SIG-M5 (cell line): ENCODE measurements around the gene VN1R5.
"Not testable (repeated sequence)": the region's sequence is repeated elsewhere in the genome, so short reads cannot be mapped to it uniquely, and the experiment has no call there.

Source experiments
- DNase-seq: peaks from one replicate; lab custom pipeline; 2025; lab: John Stamatoyannopoulos, UW

The VN1R5 gene

DNA sequence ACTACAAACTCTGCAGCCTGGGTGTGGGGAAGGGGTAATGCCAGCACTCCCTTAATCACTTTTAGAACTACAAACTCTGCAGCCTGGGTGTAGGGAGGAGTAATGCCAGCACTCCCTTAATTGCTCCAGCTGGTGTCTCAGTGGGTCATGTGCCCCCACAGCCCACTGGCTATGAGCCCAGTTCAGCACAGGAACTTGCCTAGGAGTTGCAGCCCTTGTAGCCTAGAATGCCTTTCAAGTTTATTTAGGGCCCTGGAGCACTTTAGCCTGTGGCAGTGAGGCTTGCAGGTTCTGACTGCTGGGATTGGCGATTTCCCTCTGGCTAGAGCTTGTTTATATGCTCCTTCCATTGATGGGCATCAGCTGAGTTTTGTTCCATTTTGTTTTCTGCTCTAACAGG lies 17.1 kb downstream of the VN1R5 start:
- no peak for DNase-seq

DNA sequence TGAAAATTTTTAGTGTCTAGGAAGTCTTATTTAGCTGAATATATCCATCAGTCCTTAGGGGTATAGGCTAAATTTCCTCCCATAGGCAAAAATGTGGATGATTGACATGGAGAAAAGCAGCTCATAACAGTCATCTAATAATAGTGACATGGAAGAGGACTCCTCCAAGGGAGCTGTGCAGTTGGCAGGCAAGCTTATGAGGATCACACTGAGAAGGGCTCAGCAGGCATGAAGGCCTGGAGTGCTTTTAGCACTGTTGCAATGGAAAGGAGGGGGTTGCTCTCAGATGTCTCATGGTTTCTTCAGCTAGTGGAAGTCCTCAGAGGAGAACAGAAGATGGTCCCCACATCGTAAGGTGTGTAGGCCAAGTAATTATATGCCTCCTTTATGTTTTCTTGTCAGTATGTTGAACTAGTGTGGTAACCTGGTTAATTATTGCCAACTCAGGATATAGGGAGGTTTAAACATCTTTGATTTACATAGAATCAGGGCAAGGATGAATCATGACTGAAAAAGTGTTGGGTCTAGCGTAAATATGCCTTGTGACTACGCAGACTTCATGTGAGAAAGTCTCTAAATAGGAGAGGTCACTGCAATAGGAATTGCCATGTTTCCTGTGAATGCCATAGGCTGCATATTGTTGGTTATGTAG lies 18.9 kb downstream of the VN1R5 start:
- DNase-seq = no peak

DNA sequence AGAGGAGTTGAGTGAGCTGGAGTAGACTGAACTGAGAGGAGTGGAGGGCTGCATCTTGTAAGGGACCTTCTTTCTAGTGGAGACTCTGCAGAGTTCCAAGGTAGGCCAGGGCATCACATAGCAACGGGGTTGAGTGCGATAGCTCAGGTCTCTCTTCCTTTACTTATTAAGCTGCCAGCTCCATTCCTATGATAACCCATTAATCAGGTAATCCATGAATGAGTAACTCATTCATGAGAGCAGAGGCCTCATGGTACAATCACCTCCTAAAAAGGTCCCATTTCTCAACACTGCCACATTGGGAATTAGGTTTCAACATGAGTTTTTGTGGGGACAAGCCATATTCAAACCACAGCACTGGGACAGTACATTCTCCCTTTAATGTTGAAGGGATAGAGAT lies 21.3 kb downstream of the VN1R5 start:
- DNase-seq = no peak

DNA sequence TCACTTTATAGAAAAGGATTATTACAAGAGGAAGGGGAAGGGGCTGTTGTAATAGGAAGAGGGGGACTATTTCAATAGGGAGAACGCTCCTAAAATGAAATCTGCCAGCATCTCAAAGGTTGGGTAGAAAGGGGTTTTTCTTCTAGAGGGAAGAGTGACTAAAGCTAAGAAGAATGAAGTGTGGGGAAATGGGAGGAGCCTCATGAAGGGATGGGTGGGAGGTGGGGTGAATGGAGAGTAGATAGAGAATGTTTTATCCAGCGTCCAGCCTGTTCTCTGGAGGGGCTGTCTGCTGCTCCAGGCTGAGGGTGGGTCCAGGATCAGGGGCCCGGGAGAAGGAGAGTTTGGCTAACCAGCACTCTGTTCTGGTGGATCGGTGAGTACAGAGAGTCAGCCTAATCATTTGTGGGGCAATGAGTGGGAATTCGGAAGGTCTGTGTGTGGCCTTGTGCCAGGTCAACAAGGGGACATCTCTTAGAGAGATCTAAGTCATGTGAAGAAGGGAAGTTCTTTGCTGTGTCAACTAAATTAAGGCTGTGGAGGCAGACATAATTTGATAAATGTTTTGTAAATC lies 25.2 kb downstream of the VN1R5 start:
- DNase-seq = no peak

DNA sequence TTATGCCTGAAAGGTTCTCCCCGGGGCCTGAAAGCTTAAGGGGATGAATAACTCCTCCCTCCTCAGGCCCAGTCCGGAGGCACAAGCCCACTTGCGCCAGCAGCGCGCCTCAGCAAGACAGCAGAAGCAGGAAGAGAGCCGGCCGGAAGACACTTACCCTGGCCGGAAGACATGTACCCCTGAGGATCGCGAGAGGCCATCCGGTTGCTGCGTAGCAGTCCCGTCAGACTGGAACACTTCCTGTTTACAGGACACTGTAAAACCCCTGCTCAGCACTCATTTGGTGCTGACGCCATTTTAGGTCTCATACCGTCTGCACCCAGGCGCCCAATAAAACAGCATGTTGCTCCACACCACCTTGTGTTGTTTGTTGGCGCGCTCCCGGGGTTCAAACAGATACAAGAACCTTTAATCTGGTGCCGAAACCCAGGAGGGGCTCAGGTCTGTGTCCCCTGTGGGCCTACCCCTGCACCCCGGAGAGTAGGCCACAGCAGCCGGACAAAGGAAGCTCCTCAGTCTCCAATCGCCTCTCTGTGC lies 30.3 kb downstream of the VN1R5 start:
- DNase-seq = no peak

- no peak for DNase-seq
Measured at GRCh38 chr1:247287460-247287859, 31.6 kb downstream of the VN1R5 start.

DNA sequence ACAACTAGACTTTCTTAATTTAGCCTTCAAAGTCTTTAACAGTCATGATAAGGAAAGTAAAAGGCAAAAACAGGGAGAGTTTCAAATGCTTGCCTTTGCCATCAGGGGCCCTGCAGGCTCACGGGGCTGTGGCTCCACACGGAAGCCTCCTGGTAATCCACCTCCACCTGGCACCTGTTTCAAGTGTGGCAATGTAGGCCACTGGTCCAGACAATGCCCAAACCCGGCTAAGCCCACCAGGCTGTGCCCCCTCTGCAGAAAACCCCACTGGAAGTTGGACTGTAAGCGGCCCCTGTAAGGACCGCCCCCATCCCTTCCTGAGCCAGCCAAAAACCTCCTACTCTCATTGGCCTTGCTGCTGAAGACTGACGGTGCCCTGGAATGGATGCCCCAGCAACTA lies 32.5 kb downstream of the VN1R5 start:
- no peak for DNase-seq

- not testable (repeated sequence) for DNase-seq
Measured at GRCh38 chr1:247289274-247289892, 33.5 kb downstream of the VN1R5 start.

- no peak for DNase-seq
Measured at GRCh38 chr1:247290576-247290975, 34.7 kb downstream of the VN1R5 start.

GRCh38 chr1:247291161-247291560 lies 35.3 kb downstream of the VN1R5 start:
- DNase-seq = no peak

- DNase-seq = no peak
Measured at GRCh38 chr1:247291833-247292561, 36.1 kb downstream of the VN1R5 start.

GRCh38 chr1:247293047-247293446 lies 37.2 kb downstream of the VN1R5 start:
- DNase-seq = no peak

DNA sequence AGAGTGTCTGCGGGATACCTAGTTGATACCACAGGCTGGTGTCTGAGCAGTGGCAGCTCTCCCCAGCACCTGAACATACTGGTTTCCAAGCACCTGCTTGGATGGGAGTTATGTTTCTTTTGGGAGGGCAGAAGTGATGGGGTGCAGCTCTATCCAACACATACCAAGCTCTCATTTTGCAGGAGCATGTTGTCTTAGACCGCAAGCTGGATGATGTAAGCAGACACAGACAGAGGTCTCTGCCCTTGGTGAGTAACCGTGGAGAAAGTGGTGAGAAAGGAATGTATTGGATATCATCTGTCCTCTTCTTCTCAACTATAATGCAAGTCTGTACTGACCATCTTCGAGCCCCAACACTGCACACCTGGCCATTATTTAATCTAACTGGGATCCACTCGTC lies 38.4 kb downstream of the VN1R5 start:
- no peak for DNase-seq

DNA sequence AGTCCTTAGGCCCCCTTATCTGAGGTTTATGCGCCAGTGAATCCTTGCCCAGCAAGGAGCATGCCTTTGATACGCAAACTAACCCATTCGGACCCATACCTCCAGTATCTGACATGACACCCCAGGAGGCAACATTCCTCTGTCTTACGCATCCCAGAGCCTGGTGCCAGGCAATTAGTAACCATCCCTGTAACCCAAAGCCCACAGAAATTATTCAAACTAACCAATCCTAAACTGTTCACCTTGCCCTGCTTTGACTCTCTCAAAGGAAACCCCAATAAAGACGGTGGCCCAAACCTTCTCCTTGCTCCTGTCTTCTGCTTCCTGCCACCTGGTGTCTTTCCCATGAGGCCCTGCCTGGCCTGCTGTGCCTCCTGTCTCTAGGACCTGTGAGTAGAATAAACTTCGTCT lies 39.4 kb downstream of the VN1R5 start:
- no peak for DNase-seq

- DNase-seq = no peak
Measured at GRCh38 chr1:247295746-247296145, 39.9 kb downstream of the VN1R5 start.

DNA sequence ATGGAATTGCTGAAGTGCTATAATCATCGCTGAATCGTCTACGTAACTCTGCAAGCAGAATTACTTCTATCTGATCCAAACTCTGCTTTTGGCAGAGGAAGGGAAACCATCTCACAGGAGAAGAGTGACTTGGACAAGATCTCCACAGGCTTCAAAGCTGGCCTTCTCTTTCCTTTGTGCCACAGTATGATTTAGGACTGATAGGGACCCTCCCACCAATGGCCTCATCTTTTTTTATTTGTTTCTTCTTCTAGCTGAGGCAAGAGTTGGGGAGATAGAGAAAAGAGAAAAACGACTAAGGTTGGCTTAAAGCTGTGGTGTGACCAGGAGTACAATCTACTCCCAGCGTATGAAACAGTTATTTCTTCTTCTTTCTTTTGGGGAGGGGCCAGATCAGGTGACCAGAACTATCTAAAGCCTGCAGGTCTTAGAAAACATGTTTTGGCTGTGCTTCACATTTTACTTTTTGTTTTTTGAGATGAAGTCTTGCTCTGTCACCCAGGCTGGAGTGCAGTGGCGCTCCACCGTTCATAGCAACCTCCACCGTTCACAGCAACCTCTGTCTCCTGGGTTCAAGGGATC lies 40.8 kb downstream of the VN1R5 start:
- no peak for DNase-seq

GRCh38 chr1:247297263-247298123 lies 41.6 kb downstream of the VN1R5 start:
- DNase-seq = no peak

- DNase-seq = no peak
Measured at GRCh38 chr1:247298124-247298481, 42.2 kb downstream of the VN1R5 start.

GRCh38 chr1:247298701-247299100 lies 42.8 kb downstream of the VN1R5 start:
- DNase-seq = no peak

DNA sequence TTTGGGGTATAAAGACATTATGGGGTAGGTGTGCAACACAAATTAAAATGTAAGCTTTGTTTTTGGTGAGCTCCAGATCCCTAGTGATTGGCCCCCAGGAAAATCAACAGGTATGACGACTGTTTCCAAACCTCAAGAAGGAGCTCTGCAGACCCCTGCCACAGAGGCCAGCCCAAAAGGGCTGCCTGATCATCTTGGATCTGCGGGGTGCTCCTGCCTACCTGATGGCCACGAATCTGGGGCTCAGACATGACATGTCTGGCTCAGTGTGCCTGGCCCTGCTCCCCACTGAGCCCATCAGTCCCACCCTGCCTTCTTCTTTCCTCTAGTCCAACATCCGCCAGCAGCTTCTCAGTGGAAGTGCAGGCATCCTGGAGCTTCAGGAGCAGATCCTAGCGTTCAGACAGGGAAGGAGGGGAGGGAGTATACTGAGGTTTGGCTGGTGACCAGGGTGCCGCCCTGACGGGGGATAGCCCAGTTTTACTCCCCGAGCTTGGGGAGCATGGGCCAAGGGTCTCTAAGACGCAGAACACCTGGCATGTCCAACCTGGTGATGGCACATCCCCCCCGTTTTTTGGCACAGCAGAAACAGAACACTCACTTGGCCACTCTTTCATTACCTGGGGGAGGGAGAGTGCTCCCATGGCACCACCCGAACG lies 44.0 kb downstream of the VN1R5 start:
- DNase-seq = no peak
